Measurements from ENCODE around the gene CHMP5.
A peak's percentile ranks its signal among the peaks of the same experiment; 100 is the strongest.

The CHMP5 gene

DNA sequence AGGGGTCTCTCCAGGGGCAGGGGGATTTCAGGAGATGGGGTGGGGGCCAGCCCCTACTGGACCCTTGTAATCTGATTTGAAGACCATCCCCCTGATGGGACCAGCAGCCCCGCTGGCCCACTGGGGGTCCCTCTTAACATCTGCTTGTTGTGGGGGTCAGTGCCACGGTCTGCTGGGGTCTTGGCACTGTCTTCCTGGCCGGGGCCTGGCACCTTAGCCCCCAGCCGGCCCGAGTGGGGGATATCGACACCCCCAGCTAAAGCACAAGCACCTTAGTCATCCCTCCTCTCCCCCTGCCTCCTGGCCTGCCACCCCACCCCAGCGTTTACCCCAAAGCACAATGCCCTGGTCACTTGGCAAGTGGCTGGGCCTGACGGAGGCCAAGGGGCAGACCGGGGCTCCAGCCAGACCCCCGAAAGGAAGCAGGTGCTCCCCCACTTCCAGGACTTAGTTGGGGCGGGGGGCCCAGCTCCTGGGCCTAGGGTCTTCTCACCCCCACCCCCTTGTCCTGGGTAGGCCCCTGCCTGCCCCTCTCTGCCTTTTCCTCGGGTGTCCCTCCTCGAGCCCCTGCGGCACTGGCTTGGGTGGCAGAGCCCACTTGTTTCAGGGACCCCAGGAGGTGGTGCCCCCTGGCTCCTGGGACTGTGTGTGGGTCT, 24.1 kb downstream of the CHMP5 start:
- ATAC-seq, result no peak

DNA sequence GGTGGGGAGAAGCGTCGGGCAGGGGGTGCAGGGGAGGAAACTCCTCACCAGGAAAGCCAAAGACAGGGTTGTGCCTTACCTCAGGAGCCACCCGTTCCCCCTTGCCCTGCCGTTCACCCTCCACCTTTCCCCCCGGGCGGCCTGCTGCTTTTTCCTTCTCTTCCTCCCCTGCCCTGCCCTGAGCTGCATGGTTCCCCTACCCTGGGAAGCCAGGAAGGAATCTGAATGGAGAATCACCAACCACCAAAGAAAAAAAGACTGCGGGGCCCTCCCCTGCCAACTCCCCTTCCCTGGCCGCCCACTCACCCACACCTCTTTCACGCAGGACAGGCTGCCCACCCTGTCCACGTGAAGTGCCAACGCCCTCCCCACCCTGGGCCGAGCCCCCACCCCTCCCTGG, 24.6 kb downstream of the CHMP5 start:
- peak; percentile 1; the same call in 1 of the 3 replicates for ATAC-seq
- TF ChIP-seq, protein P1, sequence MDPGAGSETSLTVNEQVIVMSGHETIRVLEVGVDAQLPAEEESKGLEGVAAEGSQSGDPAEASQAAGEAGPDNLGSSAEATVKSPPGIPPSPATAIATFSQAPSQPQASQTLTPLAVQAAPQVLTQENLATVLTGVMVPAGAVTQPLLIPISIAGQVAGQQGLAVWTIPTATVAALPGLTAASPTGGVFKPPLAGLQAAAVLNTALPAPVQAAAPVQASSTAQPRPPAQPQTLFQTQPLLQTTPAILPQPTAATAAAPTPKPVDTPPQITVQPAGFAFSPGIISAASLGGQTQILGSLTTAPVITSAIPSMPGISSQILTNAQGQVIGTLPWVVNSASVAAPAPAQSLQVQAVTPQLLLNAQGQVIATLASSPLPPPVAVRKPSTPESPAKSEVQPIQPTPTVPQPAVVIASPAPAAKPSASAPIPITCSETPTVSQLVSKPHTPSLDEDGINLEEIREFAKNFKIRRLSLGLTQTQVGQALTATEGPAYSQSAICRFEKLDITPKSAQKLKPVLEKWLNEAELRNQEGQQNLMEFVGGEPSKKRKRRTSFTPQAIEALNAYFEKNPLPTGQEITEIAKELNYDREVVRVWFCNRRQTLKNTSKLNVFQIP (CRISPR knock-in tag; IDR thresholded peaks at IDR 0.05; ENCODE audit: borderline replicate concordance, low read depth), result no peak
- TF ChIP-seq ESRRG (CRISPR knock-in tag; IDR thresholded peaks at IDR 0.05) (no peak), GLIS3 (CRISPR knock-in tag; IDR thresholded peaks at IDR 0.05) (no peak), ZC3H10 (CRISPR knock-in tag; IDR thresholded peaks at IDR 0.05) (no peak), BACH2 (CRISPR knock-in tag; IDR thresholded peaks at IDR 0.05; ENCODE audit: borderline replicate concordance) (no peak), ZNF70 (CRISPR knock-in tag; IDR thresholded peaks at IDR 0.05) (no peak), ZNF8 (CRISPR knock-in tag; IDR thresholded peaks at IDR 0.05) (no peak), ARNTL (CRISPR knock-in tag; IDR thresholded peaks at IDR 0.05; ENCODE audit: borderline replicate concordance, low read depth) (no peak), ZNF565 (CRISPR knock-in tag; conservative IDR thresholded peaks at IDR 0.05; ENCODE audit: low read depth) (no peak), PPARA (CRISPR knock-in tag; IDR thresholded peaks at IDR 0.05; ENCODE audit: borderline replicate concordance) (no peak)
- TF ChIP-seq, protein P2, sequence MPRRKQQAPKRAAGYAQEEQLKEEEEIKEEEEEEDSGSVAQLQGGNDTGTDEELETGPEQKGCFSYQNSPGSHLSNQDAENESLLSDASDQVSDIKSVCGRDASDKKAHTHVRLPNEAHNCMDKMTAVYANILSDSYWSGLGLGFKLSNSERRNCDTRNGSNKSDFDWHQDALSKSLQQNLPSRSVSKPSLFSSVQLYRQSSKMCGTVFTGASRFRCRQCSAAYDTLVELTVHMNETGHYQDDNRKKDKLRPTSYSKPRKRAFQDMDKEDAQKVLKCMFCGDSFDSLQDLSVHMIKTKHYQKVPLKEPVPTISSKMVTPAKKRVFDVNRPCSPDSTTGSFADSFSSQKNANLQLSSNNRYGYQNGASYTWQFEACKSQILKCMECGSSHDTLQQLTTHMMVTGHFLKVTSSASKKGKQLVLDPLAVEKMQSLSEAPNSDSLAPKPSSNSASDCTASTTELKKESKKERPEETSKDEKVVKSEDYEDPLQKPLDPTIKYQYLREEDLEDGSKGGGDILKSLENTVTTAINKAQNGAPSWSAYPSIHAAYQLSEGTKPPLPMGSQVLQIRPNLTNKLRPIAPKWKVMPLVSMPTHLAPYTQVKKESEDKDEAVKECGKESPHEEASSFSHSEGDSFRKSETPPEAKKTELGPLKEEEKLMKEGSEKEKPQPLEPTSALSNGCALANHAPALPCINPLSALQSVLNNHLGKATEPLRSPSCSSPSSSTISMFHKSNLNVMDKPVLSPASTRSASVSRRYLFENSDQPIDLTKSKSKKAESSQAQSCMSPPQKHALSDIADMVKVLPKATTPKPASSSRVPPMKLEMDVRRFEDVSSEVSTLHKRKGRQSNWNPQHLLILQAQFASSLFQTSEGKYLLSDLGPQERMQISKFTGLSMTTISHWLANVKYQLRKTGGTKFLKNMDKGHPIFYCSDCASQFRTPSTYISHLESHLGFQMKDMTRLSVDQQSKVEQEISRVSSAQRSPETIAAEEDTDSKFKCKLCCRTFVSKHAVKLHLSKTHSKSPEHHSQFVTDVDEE (CRISPR knock-in tag; IDR thresholded peaks at IDR 0.05), result no peak
- TF ChIP-seq, protein P3, sequence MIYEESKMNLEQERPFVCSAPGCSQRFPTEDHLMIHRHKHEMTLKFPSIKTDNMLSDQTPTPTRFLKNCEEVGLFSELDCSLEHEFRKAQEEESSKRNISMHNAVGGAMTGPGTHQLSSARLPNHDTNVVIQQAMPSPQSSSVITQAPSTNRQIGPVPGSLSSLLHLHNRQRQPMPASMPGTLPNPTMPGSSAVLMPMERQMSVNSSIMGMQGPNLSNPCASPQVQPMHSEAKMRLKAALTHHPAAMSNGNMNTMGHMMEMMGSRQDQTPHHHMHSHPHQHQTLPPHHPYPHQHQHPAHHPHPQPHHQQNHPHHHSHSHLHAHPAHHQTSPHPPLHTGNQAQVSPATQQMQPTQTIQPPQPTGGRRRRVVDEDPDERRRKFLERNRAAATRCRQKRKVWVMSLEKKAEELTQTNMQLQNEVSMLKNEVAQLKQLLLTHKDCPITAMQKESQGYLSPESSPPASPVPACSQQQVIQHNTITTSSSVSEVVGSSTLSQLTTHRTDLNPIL (CRISPR knock-in tag; IDR thresholded peaks at IDR 0.05; ENCODE audit: low read depth), result no peak
- TF ChIP-seq, protein P4, sequence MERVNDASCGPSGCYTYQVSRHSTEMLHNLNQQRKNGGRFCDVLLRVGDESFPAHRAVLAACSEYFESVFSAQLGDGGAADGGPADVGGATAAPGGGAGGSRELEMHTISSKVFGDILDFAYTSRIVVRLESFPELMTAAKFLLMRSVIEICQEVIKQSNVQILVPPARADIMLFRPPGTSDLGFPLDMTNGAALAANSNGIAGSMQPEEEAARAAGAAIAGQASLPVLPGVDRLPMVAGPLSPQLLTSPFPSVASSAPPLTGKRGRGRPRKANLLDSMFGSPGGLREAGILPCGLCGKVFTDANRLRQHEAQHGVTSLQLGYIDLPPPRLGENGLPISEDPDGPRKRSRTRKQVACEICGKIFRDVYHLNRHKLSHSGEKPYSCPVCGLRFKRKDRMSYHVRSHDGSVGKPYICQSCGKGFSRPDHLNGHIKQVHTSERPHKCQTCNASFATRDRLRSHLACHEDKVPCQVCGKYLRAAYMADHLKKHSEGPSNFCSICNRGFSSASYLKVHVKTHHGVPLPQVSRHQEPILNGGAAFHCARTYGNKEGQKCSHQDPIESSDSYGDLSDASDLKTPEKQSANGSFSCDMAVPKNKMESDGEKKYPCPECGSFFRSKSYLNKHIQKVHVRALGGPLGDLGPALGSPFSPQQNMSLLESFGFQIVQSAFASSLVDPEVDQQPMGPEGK (CRISPR knock-in tag; IDR thresholded peaks at IDR 0.05; ENCODE audit: borderline replicate concordance), result no peak
- TF ChIP-seq, protein P5, sequence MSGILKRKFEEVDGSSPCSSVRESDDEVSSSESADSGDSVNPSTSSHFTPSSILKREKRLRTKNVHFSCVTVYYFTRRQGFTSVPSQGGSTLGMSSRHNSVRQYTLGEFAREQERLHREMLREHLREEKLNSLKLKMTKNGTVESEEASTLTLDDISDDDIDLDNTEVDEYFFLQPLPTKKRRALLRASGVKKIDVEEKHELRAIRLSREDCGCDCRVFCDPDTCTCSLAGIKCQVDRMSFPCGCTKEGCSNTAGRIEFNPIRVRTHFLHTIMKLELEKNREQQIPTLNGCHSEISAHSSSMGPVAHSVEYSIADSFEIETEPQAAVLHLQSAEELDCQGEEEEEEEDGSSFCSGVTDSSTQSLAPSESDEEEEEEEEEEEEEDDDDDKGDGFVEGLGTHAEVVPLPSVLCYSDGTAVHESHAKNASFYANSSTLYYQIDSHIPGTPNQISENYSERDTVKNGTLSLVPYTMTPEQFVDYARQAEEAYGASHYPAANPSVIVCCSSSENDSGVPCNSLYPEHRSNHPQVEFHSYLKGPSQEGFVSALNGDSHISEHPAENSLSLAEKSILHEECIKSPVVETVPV (CRISPR knock-in tag; IDR thresholded peaks at IDR 0.05), result no peak

More for the DNA sequence above, 24.1 kb downstream of the CHMP5 start:
- TF ChIP-seq, protein P4 (CRISPR knock-in tag; IDR thresholded peaks at IDR 0.05; ENCODE audit: borderline replicate concordance), result no peak
- TF ChIP-seq, protein P1 (CRISPR knock-in tag; IDR thresholded peaks at IDR 0.05; ENCODE audit: borderline replicate concordance, low read depth), result no peak
- TF ChIP-seq OSR1 (CRISPR knock-in tag; IDR thresholded peaks at IDR 0.05) (no peak), TCF4 (CRISPR knock-in tag; IDR thresholded peaks at IDR 0.05; ENCODE audit: borderline replicate concordance) (no peak), SNAI2 (CRISPR knock-in tag; IDR thresholded peaks at IDR 0.05) (no peak), ZNF70 (CRISPR knock-in tag; IDR thresholded peaks at IDR 0.05) (no peak), CSDC2 (CRISPR knock-in tag; IDR thresholded peaks at IDR 0.05) (no peak)
